Body of pancreas (tissue), 4 donors: ENCODE data around the gene CSF2. TPM values are rescaled to one million over a fixed set of nuclear protein-coding genes. Genes with fewer than 3 reads are reported as not detected.

Experiments
- ATAC-seq: fragments of 150-250 bp; one replicate; pipeline ENCODE4 v1.9.1; 2016
- DNase-seq, 4 donors: peaks; one replicate each; pipeline ENCODE4 v3.0.0-alpha.2; 2019
- H3K27ac ChIP-seq, 4 donors: fragments of 200-600 bp; sonication (generic); 1 replicate in 3 of 4; 2 replicates in 1 of 4; pipeline versions ENCODE4 v1.5.1 to v1.6.1; 2016 to 2019; ENCODE audit warnings: mild to moderate bottlenecking in 1 of 4, mixed read lengths in 1 of 4, moderate library complexity in 1 of 4
- H3K27me3 ChIP-seq, 2 donors: fragments of 200-600 bp; sonication (generic); one replicate each; pipeline ENCODE4 v1.6.0; 2016; ENCODE audit warnings: mild to moderate bottlenecking in 1 of 2
- H3K36me3 ChIP-seq, 2 donors: fragments of 200-600 bp; sonication (generic); replicated peaks in 1 of 2; 2 replicates each; pipeline ENCODE4 v1.5.1; 2016; ENCODE audit warnings: low read depth in 2 of 2; ENCODE audit not compliant: insufficient read depth in 1 of 2
- H3K4me1 ChIP-seq: fragments of 200-600 bp; sonication (generic); one replicate; pipeline ENCODE4 v1.6.0; 2016
- H3K4me3 ChIP-seq, 2 donors: fragments of 200-600 bp; sonication (generic); 1 replicate in 1 of 2; 2 replicates in 1 of 2; pipeline ENCODE4 v1.5.1; 2016 to 2019
- H3K9me3 ChIP-seq, 3 donors: fragments of 200-600 bp; sonication (generic); 1 replicate in 2 of 3; 2 replicates in 1 of 3; pipeline ENCODE4 v1.5.1; 2016
- CTCF ChIP-seq, 7 experiments: fragments of 450-650 bp in 4 of 7; fragments of 200-600 bp in 3 of 7; sonication (generic) in 3 of 7; IDR thresholded peaks; one replicate each; pipeline ENCODE4 v1.5.1; 2016 to 2019; ENCODE audit warnings: antibody characterized with exemption in 7 of 7
- POLR2A ChIP-seq, 3 donors: fragments of 450-650 bp; IDR thresholded peaks; one replicate each; pipeline ENCODE4 v1.6.1; 2016; ENCODE audit warnings: antibody characterized with exemption in 3 of 3, mild to moderate bottlenecking in 2 of 3
- WGBS, 2 donors: methylation state at CpG; one replicate each; pipeline ENCODE4 v1.1.5; 2017; 5-methylcytosine and 5-hydroxymethylcytosine counted together
- intact Hi-C: fragments of 100-400 bp; cut with DNase I; formaldehyde crosslinking; loops from one replicate; pipeline ENCODE4 v1.15.1; 2023
- total RNA-seq, 2 donors: library from RNA; depleted of rRNA; stranded (reverse); fragments of >200 nt; gene quantifications; one replicate each; pipeline ENCODE4 v1.1.0, GENCODE V29; 2016

The CSF2 gene
- total RNA-seq, 2 donors from 2014 or later: not detected

GRCh38 chr5:132076983-132077382, 3.4 kb downstream of the CSF2 start:
- H3K4me1 ChIP-seq: peaks cover 8% of the 10 kb centered on the region
- no peaks in the 10 kb centered on the region for H3K9me3 ChIP-seq
- H3K27ac ChIP-seq: no peak overlapping the region
- ATAC-seq: no peak
- no peak overlapping the region for H3K4me3 ChIP-seq
- WGBS, 2 donors: 82 to 89% methylated on average over 8 of the region's 8 CpGs
- no peaks in the 10 kb centered on the region for H3K27me3 ChIP-seq
- intact Hi-C loops: no loop called here
- no peak for DNase-seq
- H3K36me3 ChIP-seq: no peaks in the 10 kb centered on the region
- TF ChIP-seq CTCF (IDR thresholded peaks at IDR 0.05) (no peak), POLR2A (IDR thresholded peaks at IDR 0.05) (no peak)

GRCh38 chr5:132079081-132079480, 5.5 kb downstream of the CSF2 start:
- intact Hi-C loops: no loop called here
- Histone ChIP-seq H3K4me1 (no peaks in the 10 kb centered on the region), H3K4me3 (no peak overlapping the region), H3K27ac (no peak overlapping the region), H3K27me3 (no peaks in the 10 kb centered on the region), H3K9me3 (no peaks in the 10 kb centered on the region), H3K36me3 (no peaks in the 10 kb centered on the region)
- TF ChIP-seq POLR2A (IDR thresholded peaks at IDR 0.05) (no peak), CTCF (IDR thresholded peaks at IDR 0.05) (no peak)
- 55 to 62% methylated on average over 3 to 4 of the region's 4 CpGs for WGBS, 2 donors
- DNase-seq (no peak), ATAC-seq (no peak)

GRCh38 chr5:132079619-132080018, 6.0 kb downstream of the CSF2 start:
- intact Hi-C loops: no loop called here
- no peaks in the 10 kb centered on the region for H3K4me1 ChIP-seq
- H3K36me3 ChIP-seq: no peaks in the 10 kb centered on the region
- ATAC-seq: no peak
- H3K4me3 ChIP-seq: no peak overlapping the region
- no peak overlapping the region for H3K27ac ChIP-seq
- TF ChIP-seq POLR2A (IDR thresholded peaks at IDR 0.05): no peak
- TF ChIP-seq CTCF (IDR thresholded peaks at IDR 0.05): no peak
- H3K27me3 ChIP-seq: no peaks in the 10 kb centered on the region
- no peaks in the 10 kb centered on the region for H3K9me3 ChIP-seq
- WGBS, 2 donors: 77 to 96% methylated on average over 3 of the region's 3 CpGs
- no peak for DNase-seq

GRCh38 chr5:132080595-132080994, 7.0 kb downstream of the CSF2 start:
- no peak overlapping the region for H3K27ac ChIP-seq
- no peaks in the 10 kb centered on the region for H3K4me1 ChIP-seq
- TF ChIP-seq CTCF (IDR thresholded peaks at IDR 0.05) (no peak), POLR2A (IDR thresholded peaks at IDR 0.05) (no peak)
- no peak for ATAC-seq
- intact Hi-C loops: no loop called here
- H3K9me3 ChIP-seq: no peaks in the 10 kb centered on the region
- H3K36me3 ChIP-seq: no peaks in the 10 kb centered on the region
- 83 to 86% methylated on average over 1 to 3 of the region's 3 CpGs for WGBS, 2 donors
- H3K27me3 ChIP-seq: no peaks in the 10 kb centered on the region
- H3K4me3 ChIP-seq: no peak overlapping the region
- no peak for DNase-seq

GRCh38 chr5:132081458-132081857, 7.9 kb downstream of the CSF2 start:
- Histone ChIP-seq H3K4me1 (no peaks in the 10 kb centered on the region), H3K27ac (no peak overlapping the region), H3K4me3 (no peak overlapping the region), H3K9me3 (no peaks in the 10 kb centered on the region), H3K27me3 (no peaks in the 10 kb centered on the region), H3K36me3 (no peaks in the 10 kb centered on the region)
- 90 to 92% methylated on average over 2 to 3 of the region's 3 CpGs for WGBS, 2 donors
- ATAC-seq: no peak
- TF ChIP-seq CTCF (IDR thresholded peaks at IDR 0.05) (no peak), POLR2A (IDR thresholded peaks at IDR 0.05) (no peak)
- intact Hi-C loops: no loop called here
- no peak for DNase-seq
